ENCODE measurements around the gene TTC21A.

- no peak for TF ChIP-seq EP300 (IDR thresholded peaks at IDR 0.05; ENCODE audit: borderline replicate concordance)
- no peak for TF ChIP-seq CREB1 (IDR thresholded peaks at IDR 0.05; ENCODE audit: low read depth)
- TF ChIP-seq MAX (IDR thresholded peaks at IDR 0.05) = no peak
Measured at GRCh38 chr3:39062180-39062579, 45.3 kb upstream of the TTC21A start.
